HUES64 (cell line): ENCODE data around the gene LAPTM4A.

Experiments
- H3K27ac ChIP-seq: 2 replicates; pipeline ENCODE4 v1.7.0; 2013; ENCODE audit warnings: low read depth, low read length, inconsistent platforms
- H3K27me3 ChIP-seq: 2 replicates; pipeline ENCODE4 v1.6.1; 2013; ENCODE audit warnings: mild to moderate bottlenecking, low read length; ENCODE audit not compliant: insufficient read depth
- H3K36me3 ChIP-seq: 2 replicates; pipeline ENCODE4 v1.6.1; 2013; ENCODE audit warnings: mild to moderate bottlenecking, low read length; ENCODE audit not compliant: insufficient read depth
- H3K4me1 ChIP-seq: 2 replicates; pipeline ENCODE4 v1.6.1; 2013; ENCODE audit warnings: mild to moderate bottlenecking, low read length, moderate library complexity; ENCODE audit not compliant: insufficient read depth
- H3K4me3 ChIP-seq: 2 replicates; pipeline ENCODE4 v1.5.1; 2013; ENCODE audit warnings: mild to moderate bottlenecking, low read length, moderate library complexity
- H3K9ac ChIP-seq: 2 replicates; pipeline ENCODE4 v1.6.1; 2013; ENCODE audit warnings: mild to moderate bottlenecking, low read depth, low read length
- H3K9me3 ChIP-seq: 2 replicates; pipeline ENCODE4 v1.6.1; 2013; ENCODE audit warnings: low read depth, low read length; ENCODE audit not compliant: insufficient read depth
- WGBS: fragments of 150-250, 120-280 bp; methylation state at CpG from one replicate; pipeline ENCODE4 v1.1.7; 2013; ENCODE audit warnings: missing lambda C conversion rate; 5-methylcytosine and 5-hydroxymethylcytosine counted together

Gene LAPTM4A

DNA sequence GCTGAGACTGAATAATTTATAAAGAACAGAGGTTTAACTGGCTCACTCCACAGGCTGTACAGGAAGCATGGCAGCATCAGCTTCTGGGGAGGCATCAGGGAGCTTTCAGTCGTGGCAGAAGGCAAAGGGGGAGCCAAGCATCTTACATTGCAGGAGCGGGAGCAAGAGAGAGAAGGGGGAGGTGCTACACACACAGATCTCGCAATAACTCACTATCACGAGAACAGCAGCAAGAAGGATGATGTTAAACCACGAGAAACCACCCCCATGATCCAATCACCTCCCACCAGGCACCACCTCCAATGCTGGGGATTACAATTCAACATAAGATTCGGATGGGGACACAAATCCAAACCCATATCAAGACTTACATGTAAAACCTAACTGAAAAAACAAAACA lies 21.2 kb downstream of the LAPTM4A start:
- peaks cover 63% of the 10 kb centered on the region for H3K36me3 ChIP-seq
- H3K27ac ChIP-seq: no peak overlapping the region
- H3K9ac ChIP-seq: no peak overlapping the region
- H3K4me1 ChIP-seq: no peaks in the 10 kb centered on the region
- 83% methylated on average over 6 of the region's 6 CpGs for WGBS
- no peak overlapping the region for H3K4me3 ChIP-seq
- H3K27me3 ChIP-seq: no peaks in the 10 kb centered on the region
- H3K9me3 ChIP-seq: no peaks in the 10 kb centered on the region

DNA sequence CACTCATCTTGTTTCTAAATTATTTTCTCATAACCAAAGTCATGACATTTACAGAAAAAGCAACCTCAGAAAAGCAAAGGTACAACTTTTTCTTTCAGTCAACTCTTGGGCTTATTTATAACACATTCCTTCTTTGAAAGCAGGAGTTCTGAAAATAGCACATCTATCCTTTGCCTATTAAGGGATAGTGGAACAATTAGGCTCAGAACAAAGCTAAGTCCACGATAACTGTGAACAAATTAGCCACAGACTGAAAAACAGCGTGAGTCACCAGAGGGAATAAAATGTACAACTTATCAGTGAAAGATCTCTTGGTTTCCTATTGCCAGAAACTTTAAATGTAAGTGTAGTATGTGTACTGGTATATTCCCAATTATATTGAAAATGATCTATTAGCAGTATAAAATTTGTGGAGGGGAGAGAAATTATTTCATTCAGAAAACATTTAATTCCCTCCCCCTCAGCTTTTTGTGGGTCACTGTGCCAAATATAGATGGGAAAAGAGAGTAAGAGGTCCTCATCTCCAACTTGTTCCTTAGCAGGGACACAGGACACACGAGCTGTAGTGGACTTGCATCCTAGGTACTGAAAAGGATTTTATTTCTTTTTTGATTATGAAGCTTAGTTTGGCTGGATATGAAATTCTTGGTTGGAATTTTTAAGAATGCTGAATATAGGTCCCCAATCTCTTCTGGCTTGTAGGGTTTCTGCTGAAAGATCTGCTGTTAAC lies 23.6 kb downstream of the LAPTM4A start:
- Histone ChIP-seq H3K4me1 (no peaks in the 10 kb centered on the region), H3K36me3 (peaks cover 39% of the 10 kb centered on the region), H3K9me3 (no peaks in the 10 kb centered on the region), H3K4me3 (no peak overlapping the region), H3K9ac (no peak overlapping the region), H3K27ac (no peak overlapping the region), H3K27me3 (no peaks in the 10 kb centered on the region)
- WGBS: 95% methylated on average over 3 of the region's 3 CpGs

DNA sequence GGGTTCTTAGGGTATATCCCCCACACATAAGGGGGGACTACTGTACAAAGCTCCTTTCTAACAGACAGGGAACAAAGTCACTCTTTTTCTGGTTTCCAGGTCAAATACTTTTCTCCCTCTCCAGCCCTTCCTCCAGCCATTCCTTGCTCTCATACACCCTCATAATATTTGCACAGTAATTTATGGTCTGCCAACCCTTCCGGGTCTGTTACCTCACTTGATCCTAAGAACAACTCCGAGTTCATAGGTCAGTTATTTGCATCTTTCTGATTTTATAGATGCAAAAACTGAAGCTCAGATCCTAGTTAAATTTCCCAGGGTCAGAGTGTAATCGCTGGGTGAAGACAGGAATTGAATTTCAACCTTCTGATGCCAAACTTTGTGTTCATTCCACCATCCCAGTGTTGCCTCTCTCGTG lies 24.2 kb downstream of the LAPTM4A start:
- no peak overlapping the region for H3K4me3 ChIP-seq
- H3K9me3 ChIP-seq: no peaks in the 10 kb centered on the region
- WGBS: 71% methylated on average over 4 of the region's 4 CpGs
- peaks cover 33% of the 10 kb centered on the region for H3K36me3 ChIP-seq
- H3K27ac ChIP-seq: no peak overlapping the region
- no peak overlapping the region for H3K9ac ChIP-seq
- H3K27me3 ChIP-seq: no peaks in the 10 kb centered on the region
- H3K4me1 ChIP-seq: no peaks in the 10 kb centered on the region

DNA sequence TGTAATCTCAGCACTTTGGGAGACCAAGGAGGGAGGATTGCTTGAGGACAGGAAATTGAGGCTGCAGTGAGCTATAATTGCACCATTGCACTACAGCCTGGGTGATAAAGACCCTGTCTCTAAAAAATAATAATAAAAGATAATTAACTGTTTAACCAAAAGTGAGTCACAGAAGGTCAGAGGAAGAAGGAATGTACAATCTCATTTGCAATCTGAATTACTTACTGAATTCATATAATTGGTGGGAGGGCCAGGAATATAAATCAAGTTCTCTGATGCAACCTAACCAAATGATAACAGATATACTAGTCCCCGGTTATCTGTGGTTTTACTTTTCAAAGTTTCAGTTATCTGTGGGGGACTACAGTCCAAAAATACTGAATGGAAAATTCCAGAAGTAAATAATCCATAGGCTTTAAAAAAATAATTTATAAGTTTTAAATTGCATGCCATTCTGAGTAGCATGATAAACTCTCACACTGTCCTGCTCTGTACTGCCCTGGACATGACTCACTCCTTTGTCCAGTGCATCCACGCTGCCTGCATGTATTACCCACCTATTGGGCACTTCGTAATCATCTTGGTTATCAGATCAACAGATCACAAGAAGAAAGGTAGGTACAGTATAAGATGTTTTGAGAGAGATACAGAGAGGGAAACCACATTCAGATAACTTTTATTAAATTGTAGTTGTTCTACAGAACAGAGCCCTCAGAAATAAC lies 26.2 kb downstream of the LAPTM4A start:
- no peaks in the 10 kb centered on the region for H3K4me1 ChIP-seq
- H3K27ac ChIP-seq: no peak overlapping the region
- peaks cover 18% of the 10 kb centered on the region for H3K36me3 ChIP-seq

DNA sequence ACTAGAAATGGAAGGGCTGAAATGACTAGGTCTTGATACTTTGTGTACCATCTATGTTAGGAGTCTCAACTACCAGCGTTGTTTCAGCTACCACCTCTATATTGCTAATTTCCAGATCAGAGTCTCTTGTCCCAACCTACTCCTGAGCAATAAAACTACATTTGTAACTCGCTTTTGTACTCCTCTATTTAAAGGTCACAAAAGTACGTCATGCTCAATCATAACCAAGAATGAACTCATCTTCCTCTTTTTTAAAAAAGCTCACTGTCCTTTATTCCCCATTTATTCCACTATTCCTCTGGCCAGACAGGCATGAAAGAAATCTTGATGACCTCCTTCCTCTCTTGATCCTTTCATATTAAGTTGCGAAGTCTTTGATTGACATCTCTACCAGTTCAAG lies 27.7 kb downstream of the LAPTM4A start:
- H3K9me3 ChIP-seq: peaks cover 11% of the 10 kb centered on the region
- WGBS: 95% methylated on average over 4 of the region's 4 CpGs
- H3K27ac ChIP-seq: no peak overlapping the region
- peaks cover 7% of the 10 kb centered on the region for H3K36me3 ChIP-seq
- no peaks in the 10 kb centered on the region for H3K4me1 ChIP-seq
- H3K27me3 ChIP-seq: no peaks in the 10 kb centered on the region
- H3K9ac ChIP-seq: no peak overlapping the region
- H3K4me3 ChIP-seq: no peak overlapping the region

More for the DNA sequence above, 26.2 kb downstream of the LAPTM4A start:
- no peak overlapping the region for H3K9ac ChIP-seq
- no peak overlapping the region for H3K4me3 ChIP-seq
- H3K9me3 ChIP-seq: peaks cover 11% of the 10 kb centered on the region
- H3K27me3 ChIP-seq: no peaks in the 10 kb centered on the region
- 100% methylated on average over 2 of the region's 3 CpGs for WGBS

DNA sequence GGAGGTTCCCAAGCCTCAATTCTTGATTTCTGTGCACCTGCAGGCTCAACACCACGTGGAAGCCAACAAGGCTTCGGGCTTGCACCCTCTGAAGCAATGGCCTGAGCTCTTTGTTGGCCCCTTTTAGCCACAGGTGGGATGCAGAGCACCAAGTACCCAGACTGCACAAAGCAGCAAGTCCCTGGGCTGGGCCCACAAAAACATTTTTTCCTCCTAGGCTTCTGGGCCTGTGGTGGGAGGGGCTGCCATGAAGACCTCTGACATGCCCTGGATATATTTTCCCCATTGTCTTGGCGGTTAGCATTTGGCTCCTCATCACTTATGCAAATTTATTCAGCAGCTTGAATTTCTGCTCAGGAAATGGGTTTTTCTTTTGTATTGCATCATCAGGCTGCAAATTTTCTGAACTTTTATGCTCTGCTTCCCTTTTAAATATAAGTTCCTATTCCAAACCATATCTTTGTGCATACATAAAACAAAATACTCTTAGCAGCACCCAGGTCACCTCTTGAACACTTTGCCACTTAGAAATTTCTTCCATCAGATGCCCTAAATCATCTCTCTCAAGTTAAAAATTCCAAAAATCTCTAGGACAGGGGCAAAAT lies 29.9 kb downstream of the LAPTM4A start:
- WGBS: 89% methylated on average over 3 of the region's 3 CpGs
- H3K27ac ChIP-seq: no peak overlapping the region
- no peaks in the 10 kb centered on the region for H3K4me1 ChIP-seq
- peaks cover 11% of the 10 kb centered on the region for H3K9me3 ChIP-seq
- H3K9ac ChIP-seq: no peak overlapping the region
- H3K27me3 ChIP-seq: no peaks in the 10 kb centered on the region
- H3K4me3 ChIP-seq: no peak overlapping the region
- H3K36me3 ChIP-seq: no peaks in the 10 kb centered on the region

DNA sequence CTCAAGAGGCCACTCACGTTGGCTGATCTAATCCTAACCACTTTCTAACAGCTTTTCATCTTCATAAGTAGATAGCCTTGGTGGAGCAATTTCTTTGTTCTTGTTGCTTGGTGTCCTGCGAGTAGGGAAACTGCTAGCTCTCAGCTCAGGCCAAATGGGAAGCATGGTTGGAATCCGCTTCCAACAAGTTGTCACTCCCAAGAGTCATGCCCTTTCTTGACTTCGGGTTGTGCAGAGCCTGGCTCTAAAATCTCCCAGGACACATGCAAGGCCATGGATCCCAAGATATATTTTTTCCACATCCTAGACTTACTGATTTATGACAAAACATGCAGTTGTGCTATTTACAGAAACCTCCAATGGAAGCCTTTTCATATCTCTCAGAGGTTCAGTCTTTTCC lies 31.7 kb downstream of the LAPTM4A start:
- Histone ChIP-seq H3K27me3 (no peaks in the 10 kb centered on the region), H3K36me3 (no peaks in the 10 kb centered on the region), H3K4me3 (no peak overlapping the region), H3K4me1 (no peaks in the 10 kb centered on the region), H3K27ac (no peak overlapping the region), H3K9me3 (peaks cover 12% of the 10 kb centered on the region), H3K9ac (no peak overlapping the region)
- 96% methylated on average over 4 of the region's 4 CpGs for WGBS

DNA sequence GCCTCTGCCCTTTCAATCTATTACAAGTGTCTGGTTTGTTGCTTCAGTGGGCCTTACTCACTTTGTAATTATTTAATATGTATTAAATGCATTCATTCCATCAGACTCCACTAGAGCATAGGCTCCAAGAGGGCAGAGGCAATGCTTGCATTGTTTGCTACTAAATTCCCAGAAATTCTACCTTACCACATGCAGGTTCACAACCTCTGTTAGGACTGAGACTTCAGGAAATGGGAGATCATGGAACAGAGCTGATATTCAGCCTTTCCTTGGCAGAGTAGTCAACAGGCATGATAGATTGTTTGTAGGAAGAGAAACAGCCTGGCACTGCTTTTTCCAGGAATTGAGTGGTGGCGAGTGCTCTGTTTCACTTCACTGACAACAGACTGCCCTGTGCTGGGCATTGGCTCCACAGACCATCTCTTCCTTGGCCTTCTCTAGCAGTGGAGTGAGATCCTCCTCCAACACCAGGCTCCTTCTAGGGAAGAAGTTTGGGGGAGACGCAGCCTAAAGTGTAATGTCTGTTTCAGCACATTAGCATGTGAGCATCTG lies 32.8 kb downstream of the LAPTM4A start:
- peaks cover 16% of the 10 kb centered on the region for H3K9me3 ChIP-seq
- no peaks in the 10 kb centered on the region for H3K4me1 ChIP-seq
- no peak overlapping the region for H3K27ac ChIP-seq
- WGBS: 89% methylated on average over 1 of the region's 2 CpGs
- no peak overlapping the region for H3K4me3 ChIP-seq
- H3K36me3 ChIP-seq: no peaks in the 10 kb centered on the region
- peaks cover 8% of the 10 kb centered on the region for H3K27me3 ChIP-seq
- H3K9ac ChIP-seq: no peak overlapping the region

DNA sequence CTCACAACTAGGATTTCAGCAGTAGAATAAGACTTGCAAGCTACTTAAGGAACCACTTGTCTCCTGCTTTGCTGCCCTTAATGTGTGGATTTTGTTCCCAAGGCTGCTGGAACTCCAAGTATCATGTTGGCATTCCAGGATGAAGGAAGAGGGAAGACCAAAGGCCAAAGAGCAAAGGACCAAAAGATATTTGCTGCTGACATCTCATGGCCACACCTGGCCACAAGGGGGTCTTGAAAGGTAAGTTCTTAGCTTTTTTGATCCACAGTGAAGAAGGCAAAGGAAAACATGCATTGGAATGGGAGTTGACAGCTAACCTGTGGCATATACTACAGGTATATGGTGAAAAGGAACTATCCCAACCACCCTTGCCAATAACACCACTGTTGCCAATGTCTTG lies 35.1 kb downstream of the LAPTM4A start:
- Histone ChIP-seq H3K27me3 (peaks cover 32% of the 10 kb centered on the region), H3K4me1 (peaks cover 8% of the 10 kb centered on the region; the same call in 1 of the 2 replicates), H3K36me3 (no peaks in the 10 kb centered on the region), H3K27ac (no peak overlapping the region), H3K9ac (no peak overlapping the region), H3K4me3 (no peak overlapping the region), H3K9me3 (peaks cover 13% of the 10 kb centered on the region)

DNA sequence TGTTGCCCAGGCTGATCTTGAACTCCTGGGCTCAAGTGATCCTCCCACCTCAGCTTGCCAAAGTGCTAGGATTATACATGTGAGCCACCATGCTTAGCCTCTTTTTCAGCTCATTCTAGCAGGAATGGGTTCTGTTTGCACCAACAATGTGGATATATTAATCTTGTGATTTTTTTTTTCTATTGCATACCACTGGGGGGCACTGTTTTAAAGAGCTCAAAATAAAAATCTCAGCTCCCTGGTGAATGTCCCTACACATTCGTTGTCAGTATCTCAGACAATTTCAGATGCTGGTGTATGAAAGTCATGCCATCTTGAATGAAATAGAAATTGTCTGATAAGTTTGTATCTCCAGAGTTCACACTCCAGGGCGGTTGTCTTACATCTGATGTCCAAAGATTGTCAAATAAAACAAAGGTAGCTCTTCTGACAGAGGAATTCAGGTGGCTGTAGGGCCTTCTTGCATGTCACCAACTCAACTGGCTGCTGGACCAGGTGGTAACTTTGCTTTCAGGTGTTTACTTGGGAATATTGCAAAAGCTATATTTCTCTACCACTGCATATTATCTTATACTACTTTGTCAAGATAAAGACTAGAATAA lies 35.8 kb downstream of the LAPTM4A start:
- WGBS: 64% methylated on average over 2 of the region's 2 CpGs
- Histone ChIP-seq H3K27me3 (peaks cover 39% of the 10 kb centered on the region), H3K9ac (no peak overlapping the region), H3K4me1 (peaks cover 8% of the 10 kb centered on the region; the same call in 1 of the 2 replicates), H3K36me3 (no peaks in the 10 kb centered on the region), H3K9me3 (peaks cover 5% of the 10 kb centered on the region), H3K4me3 (no peak overlapping the region), H3K27ac (no peak overlapping the region)
